ENCODE measurements around the gene EML4.
"Not testable (repeated sequence)": the region's sequence is repeated elsewhere in the genome, so short reads cannot be mapped to it uniquely, and the experiment has no call there.

Gene EML4

DNA sequence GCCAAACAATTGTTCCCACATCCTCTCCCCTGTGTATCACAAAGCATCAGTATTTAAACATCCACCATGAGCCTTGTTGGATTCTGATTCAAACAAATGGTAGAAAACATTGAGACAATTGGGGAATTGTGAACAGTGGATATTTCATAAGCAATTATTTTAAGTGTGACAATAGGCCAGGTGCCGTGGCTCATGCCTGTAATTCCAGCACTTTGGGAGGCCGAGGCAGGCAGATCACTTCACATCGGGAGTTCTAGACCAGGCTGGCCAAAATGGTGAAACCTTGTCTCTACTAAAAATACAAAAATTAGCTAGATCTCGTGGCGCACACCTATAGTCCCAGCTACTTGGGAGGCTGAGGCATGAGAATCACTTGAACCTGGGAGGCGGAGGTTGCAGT, 165.7 kb downstream of the EML4 start:
- DNase-seq (ENCODE audit: low spot score): not testable (repeated sequence)

DNA sequence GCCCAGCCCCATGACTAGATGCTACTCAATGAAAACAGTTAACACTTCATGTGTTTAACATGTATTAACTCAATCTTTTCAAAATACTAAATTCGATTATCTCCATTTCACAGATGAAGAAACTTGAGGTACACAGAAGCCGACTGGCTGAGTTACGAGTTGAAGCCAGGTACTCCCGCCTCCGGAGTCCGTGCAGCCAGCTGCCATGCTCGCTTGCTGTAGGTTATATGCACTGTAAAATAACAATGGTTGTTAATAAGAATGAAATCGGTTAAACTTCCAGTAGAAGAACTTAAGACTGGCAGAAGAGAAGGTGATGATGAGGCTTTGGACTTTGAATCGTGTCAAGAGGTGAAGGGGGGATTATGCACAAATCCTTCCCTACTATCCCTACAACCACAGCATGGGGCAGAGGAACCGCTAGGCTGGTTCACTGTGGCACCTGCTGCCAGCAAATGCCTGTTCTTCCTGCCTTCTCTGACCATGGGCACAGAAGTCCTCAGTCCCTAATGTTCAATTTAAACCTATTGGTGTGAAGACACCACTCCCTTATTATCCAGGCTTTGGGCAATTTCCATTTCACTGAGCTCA, 166.5 kb downstream of the EML4 start:
- no peak for DNase-seq (ENCODE audit: low spot score)

DNA sequence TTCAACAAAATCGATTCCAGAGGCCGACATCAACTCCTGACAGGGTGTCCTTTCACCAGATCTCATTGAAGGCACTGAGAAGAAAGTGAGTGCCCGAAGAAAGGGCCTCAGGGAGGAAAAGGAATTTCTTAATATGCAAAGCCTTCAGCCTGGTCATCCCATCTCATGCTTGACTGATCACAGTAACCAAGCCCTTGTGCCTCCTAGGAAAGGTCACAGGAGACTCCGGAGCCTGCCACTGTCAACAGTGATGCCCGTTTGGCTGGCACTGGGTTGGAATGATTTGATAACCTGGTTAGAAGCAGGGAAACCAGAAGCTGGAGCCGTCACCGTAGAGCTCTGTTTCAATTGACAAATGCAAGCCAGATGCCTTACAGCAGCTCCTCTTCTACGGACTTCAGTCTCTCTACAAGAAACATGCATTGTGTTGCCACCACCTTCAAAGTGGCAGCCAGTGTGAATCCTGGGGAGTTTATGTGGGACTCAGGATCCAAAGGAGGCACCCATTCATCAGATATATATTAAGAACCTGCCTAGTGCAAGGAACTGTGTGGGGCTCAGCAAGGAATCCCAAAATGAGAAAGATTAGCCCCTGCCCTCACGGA, 167.3 kb downstream of the EML4 start:
- DNase-seq (ENCODE audit: low spot score): no peak

DNA sequence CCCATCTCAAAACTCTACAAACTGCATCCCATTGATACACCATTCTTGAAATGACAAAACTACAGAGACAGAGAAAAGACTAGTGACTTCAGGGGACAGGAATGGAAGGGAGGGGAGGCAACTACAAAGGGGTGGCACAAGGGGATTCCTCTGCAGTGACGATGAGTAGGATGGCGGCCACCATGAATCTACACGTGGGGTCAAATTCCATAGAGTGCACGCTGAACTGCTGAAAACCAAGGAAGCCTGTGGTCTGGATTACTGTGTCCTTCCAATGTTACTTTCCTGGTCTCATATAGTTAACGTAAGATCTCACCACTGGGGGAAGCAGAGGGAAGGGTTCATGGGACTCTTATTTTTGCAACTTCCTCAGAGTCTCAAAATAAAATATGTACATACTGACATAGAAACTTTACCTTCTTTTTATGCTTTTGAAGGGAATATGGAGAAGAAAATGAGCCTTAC, 168.2 kb downstream of the EML4 start:
- DNase-seq (ENCODE audit: low spot score): no peak

DNA sequence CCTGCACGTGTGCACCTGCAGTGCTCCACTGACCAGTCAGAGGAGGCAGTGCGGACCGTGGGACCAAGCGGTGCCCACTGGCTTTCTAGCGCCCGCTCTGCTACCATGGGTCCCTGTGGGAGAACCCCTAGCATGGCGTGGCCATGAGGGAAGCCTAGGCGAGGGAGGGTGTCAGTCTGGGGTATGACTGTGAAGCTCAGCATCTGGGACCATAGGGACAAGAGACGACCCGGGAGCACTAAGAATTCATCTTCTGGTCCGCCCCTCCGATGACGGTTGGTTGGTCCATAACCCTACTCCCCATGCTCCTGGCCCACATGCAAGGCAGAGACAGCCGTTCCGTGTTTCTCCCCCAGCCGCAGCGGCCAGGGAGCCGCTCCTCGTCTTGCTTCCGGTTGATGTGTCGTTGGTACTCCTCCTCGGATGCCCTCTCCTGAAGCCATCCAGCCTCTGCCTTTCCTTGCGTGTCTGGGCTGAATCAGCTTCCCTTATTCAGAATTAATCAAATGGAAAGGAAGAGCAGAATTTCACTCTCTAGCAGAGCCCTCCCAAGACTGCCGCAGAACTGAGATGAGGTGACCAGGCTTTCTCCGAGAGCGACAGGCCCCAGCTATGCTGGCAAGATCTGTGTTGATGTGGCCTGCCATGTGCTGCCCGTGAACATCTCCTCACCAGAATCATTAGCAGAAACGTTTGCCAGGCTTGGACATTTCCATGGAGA, 168.9 kb downstream of the EML4 start:
- DNase-seq (ENCODE audit: low spot score): no peak

DNA sequence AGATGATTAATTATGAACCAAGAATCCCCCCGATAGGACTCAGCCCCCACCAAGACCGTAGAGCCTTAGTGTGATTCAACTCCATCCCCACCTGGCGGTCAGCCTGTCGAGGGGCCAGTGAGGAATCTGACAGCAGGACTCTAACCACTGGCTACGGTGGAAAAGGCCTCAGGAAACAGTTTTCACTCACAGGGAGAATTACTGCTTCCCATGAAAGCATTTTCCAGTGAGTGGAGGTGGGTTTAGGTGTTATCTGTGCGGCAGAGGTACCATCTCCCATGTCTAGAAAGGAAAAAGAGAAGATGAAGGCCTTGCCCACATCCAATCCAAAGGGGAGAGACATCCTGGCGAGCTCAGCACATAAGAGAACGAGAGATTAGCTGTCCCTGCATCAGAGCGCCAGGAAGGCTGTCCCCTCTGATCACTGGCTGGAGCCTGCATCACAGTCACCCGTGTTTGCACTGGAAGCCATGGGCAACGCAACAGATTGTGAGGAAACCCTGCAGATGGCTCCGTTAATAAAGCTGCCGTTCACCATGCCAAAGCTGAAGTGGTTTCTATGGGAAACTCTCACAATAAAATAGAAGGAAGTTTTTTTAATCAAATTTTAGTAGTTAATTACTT, 169.5 kb downstream of the EML4 start:
- DNase-seq (ENCODE audit: low spot score): no peak

DNA sequence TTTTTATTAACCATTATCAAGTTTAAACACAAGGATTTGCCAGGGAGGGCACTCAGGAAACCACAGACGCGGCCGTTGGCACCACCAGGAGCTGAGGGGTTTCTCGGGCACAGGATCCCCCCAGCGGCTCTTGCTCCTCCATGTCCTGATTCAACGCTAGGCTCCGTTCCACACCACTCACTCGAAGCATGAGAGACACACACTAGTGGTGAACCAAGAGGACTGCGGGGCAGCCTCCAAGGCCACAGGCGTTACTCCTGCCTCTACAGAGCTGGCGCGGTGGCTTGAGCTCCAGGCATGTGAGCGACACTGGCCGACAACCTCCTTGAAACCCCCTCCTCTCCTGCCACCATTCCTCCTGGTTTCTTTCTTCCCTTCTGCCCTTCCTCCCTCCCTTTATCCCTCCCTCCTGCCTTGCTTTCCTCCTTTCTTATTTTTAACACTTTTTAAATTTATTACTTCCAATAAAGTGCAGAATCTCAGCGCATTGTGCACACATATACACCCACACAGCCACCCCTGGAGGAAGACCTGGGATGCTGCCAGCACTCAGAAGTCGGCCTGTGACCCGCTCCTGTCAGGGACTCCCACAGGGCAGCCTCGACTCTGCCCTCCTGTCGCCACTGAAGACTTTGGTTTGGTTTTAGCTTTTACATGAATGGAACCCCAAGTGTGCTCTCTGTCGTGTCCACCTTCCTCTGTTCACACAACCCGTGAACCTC, 170.2 kb downstream of the EML4 start:
- DNase-seq (ENCODE audit: low spot score): no peak

DNA sequence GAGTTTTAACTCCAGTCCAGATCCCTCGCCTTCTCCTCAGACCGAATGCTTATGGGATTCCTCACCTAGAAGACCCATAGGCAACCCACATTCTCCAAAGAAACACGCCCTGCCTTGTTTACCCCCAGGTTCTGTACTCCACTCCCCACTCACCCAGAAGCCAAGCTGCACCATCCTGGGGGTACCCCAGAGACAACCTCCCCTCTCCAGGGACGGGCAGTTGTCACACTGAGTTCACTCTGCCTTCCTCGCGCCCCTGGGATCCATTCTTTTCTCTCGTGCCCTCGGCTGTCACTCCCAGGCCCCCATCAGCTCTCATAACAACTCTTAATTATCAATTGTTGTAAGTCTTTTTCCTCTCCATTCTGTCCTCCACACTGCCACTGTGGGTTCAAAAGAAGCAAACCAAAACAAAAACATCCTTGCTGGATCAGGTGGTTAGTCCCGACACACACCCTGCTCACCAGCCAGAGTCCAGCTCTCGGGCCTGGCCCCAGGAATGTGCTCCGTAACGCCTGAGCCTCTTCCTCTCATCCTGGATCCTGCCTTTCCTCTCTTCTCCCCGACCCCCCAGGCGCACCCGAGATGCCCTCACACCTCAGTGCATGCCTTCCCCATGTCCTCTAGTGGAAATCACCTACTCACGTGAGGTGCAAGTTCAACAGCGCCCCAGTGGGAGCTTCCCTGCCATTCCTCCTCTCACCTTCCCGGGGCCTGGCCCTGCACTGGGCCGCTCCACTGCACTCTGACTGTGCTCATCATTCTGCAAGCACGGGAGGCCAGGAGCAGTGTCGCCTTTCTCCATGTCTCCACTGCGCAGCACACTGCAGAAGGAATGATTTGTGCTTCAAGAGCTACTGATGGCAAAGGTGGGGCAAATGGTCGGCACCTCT, 171.1 kb downstream of the EML4 start:
- no peak for DNase-seq (ENCODE audit: low spot score)

DNA sequence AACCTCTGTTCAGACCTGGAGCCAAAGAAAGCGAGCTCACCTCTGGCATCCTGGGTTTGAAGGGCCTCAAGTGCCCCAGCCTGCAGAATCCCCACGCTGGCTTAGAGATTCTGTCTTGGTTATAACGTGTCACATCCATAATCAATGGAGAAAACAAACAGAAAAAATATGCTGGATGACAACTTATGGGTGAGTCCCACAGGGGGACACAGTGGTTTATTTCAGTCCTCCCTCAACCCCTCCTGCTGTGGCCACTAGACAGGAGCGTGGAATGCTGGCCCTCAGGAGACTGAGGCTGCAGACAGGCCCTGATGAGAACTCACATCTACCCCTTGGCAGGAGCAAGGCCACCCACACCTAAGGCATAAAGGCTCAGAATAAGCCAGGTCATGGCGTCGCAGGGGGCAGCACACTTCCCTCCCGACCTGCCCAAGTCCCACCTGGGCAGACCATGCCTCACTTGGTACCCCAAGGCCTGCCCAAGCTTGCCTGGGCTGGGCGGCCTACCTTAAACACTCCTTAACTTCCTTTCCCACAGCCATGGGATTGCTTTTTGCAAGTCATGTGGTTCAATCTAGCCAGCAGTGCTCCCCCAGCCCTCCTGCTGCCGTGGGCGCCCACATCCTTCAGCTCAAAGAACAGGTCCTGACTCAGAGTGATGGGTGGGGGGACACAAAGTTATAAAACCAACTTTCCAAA, 171.9 kb downstream of the EML4 start:
- no peak for DNase-seq (ENCODE audit: low spot score)

DNA sequence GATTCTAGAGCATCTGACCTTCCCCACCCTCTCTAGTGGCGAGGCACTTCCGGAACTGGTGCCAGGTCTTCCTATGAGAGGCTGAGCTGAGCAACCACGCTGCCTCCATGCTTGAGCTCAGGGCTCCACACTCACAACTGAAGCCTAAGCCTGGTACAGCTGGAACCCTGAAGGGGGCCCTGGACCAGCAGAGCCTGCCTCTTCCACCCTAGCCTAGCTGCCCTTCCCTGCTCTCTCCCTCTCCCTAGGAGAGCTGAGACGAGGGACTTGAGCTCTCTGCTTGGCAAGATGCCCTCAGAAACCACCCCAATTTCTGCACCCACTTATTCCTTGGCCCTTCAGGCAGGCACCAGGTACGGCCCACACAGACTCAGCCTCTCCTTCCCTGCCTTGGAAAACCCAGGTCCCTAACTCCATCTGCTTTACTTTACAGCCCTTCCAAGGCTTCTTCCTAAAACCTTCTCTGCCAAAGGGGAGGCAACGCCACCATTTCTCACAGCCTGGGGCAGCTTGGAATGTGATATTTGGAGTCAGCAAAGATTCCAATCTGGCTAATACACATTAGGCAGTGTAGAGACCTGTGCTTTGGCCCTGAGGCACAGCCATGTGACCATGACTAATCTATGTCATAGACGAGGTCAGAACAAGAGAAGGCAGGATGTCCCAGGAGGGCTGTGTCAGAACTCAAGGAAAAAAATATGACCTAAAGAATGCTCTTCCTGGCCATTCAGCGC, 173.1 kb downstream of the EML4 start:
- no peak for DNase-seq (ENCODE audit: low spot score)

DNA sequence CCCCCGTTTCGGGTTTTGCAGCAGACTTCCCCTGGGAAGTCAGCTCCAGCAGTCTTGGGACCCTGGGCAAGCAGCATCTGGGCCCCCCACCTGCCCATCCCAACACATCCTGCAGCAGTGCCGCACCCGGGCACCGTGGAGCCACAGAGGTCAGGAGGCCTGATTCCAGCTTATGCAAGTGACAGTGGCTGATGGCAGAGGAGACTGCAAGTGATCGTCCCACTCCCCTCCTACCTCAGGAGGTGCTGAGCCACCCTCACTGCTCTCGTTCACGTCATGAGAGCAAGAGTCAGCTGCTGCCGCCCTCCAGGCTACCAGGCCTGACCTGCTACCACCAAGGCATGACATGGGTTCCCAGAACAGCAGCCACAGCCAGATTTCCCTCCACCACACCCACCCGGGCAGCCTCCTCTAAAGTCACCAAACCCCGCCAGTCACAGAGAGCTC, 173.7 kb downstream of the EML4 start:
- no peak for DNase-seq (ENCODE audit: low spot score)

DNA sequence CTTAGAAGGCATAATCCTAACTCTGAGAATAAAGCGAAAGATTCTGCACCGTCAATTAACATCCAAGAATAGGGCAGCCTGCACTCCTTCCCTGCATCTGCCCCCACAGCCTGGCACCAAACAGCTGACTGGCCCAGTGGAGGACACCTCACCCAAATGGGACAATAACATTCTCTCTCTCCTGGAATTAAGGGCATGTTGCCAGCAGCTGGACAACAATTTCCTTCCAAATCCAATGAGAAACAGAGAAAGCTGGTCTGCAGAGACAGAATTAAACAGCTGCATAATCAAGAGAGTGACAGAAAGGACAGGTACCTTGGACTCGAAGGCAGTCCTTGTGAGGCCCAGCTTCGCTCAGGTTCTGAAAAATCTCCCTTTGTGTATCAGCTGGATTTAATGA, 176.8 kb downstream of the EML4 start:
- no peak for DNase-seq (ENCODE audit: low spot score)

DNA sequence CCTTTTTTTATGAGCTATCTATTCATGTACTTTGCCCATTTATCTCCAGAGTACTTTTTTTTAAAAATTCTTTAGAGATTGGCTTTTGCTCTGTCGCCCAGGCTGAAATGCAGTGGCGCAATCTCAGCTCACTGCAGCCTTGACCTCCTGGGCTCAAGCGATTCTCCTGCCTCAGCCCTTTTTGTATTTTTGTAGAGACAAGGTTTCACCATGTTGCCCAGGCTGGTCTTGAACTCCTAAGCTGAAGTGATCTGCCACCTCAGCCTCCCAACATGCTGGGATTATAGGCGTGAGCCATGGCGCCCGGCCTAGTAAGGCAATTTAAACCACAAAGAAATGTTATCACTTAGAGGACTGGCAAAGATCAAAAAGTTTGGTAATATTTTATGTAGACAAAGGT, 177.7 kb downstream of the EML4 start:
- DNase-seq (ENCODE audit: low spot score): not testable (repeated sequence)

DNA sequence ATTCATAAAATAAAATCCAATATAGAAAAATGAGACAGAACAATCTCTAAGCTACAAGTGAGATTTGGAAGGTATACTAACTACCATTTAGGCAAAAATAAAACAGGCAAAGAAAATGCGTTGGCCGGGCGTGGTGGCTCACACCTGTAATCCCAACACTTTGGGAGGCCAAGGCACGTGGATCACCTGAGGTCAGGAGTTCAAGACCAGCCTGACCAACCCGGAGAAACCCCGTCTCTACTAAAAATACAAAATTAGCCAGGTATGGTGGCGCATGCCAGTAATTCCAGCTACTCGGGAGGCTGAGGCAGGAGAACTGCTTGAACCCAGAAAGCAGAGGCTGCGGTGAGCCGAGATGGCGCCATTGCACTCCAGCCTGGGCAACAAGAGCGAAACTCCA, 178.4 kb downstream of the EML4 start:
- not testable (repeated sequence) for DNase-seq (ENCODE audit: low spot score)

DNA sequence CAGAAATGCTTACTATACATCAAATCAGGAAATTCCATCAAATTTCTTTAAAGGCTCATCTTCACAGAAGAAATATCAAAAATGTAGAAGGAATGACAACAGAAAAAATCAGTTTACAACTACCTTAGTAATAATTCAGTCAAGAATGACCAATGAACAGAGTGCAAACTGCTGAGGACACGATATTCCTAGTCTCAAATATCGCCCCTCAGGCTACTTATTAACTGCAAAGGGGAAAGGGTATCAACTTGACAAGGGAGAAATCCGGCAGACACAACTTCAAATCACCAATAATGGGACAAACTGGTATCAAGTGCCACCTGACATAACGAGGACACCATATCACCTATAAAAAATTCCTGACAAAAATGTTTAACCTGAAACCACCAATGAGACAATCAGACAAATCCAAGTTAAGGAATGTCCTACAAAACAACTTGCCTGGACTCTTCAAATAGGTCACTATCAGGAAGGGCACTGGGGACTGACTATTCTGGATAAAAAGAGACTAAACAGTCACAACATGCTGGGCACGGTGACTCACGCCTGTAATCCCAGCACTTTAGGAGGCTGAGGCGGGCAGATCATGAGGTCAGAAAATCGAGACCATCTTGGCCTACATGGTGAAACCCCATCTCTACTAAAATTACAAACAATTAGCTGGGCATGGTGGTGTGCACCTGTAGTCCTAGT, 179.1 kb downstream of the EML4 start:
- no peak for DNase-seq (ENCODE audit: low spot score)

DNA sequence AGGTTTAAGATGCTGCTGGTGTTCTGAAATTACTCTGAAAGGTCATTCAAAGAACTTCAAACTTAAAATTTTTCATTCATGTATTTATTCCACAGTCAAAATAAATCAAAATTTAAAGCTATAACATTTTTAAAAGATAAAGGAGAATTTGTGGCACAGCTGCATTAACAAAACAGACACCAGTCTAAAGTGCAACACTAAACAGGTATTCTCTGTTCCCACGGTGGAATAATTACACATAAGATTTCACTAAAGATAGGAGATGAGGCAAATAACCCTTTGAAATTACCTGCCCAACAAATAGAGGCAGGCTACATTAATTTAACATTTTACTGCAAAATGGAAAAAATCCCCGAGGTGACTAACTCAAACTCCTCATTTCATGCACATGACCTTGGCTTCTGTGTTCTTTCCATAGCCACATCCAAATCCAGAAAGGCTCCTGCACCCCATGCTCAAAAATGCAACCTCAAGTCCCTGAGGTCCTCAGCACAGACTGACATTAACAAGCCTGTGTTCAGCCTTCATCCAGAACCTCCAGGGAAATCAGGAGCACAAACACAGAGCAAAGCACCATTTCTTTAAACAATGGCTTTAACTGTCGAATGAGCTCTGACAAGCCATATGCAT, 181.4 kb downstream of the EML4 start:
- DNase-seq (ENCODE audit: low spot score): no peak

DNA sequence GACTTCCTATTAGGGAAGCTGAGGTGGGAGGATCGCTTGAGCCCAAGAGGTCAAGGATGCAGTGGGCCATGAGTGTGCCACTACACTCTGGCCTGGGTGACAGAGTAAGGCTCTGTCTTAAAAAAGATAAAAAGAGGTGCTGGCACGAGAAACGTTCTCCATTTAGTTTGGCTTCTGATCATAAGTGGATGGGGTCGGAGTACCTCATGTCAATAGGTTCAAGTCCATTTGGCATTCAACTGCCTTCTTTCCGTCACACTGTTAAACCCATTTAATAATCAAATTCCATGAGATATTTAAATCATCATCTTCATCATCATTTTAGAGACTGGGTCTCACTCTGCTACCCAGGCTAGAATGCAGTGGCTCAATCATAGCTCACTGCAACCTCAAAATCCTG, 182.7 kb downstream of the EML4 start:
- no peak for DNase-seq (ENCODE audit: low spot score)

DNA sequence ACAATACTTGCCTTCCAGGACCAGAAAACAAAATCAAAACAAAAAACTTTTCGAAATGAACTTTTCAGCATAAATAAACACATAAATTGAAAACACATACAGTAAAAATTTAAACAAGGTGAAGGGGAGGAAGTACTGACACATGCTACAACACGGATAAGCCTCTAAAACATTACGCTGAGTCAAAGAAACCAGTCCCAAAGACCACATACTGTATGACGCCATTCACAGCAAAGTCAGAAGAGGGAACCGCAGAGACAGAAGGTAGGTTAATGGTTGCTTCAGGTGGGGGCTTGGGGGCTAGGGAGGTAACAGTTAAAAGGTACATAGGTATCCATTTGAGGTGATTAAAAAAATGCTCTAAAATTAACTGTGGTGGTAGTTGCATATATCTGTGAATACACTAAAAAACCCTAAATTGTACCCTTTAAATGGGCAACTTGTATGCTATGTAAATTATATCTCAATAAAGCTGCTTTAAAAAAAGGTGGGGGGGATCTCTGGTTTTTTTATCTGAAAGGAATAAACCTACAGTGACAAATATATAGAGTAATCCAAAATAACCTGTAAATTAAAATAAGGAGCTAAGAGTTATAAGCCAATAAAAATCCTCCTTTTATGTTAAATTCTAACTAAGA, 184.8 kb downstream of the EML4 start:
- no peak for DNase-seq (ENCODE audit: low spot score)

Data from CD4-positive, alpha-beta T cell treated with Interleukin-6 at 100 ng/mL for 8 hours (primary cell).